HG03354 (cell line): ENCODE measurements around the gene RAP1GAP.

Source experiments
- ATAC-seq: cut with Tn5 transposase; IDR thresholded peaks from one replicate; pipeline ENCODE4 v1.9.1; 2021; ENCODE audit warnings: mild to moderate bottlenecking; ENCODE audit not compliant: unreplicated experiment, poor library complexity, severe bottlenecking

Gene RAP1GAP

GRCh38 chr1:21599402-21599801 is 69.8 kb downstream of the RAP1GAP start:
- no peak for ATAC-seq

- ATAC-seq, result no peak
Observed at GRCh38 chr1:21598904-21599303, 70.3 kb downstream of the RAP1GAP start.

- no peak for ATAC-seq
Observed at GRCh38 chr1:21598417-21598816, 70.7 kb downstream of the RAP1GAP start.

GRCh38 chr1:21597753-21598152 is 71.4 kb downstream of the RAP1GAP start:
- ATAC-seq, result no peak

GRCh38 chr1:21596628-21597027 is 72.5 kb downstream of the RAP1GAP start:
- no peak for ATAC-seq

- ATAC-seq, result no peak
Observed at GRCh38 chr1:21596174-21596573, 73.0 kb downstream of the RAP1GAP start.

- ATAC-seq, result no peak
Observed at GRCh38 chr1:21594935-21595897, 73.9 kb downstream of the RAP1GAP start.

- no peak for ATAC-seq
Observed at GRCh38 chr1:21594501-21594900, 74.7 kb downstream of the RAP1GAP start.

GRCh38 chr1:21593231-21593630 is 75.9 kb downstream of the RAP1GAP start:
- no peak for ATAC-seq

GRCh38 chr1:21592086-21592865 is 76.9 kb downstream of the RAP1GAP start:
- no peak for ATAC-seq

- no peak for ATAC-seq
Observed at GRCh38 chr1:21590934-21591333, 78.2 kb downstream of the RAP1GAP start.

- no peak for ATAC-seq
Observed at GRCh38 chr1:21590126-21590880, 78.9 kb downstream of the RAP1GAP start.

GRCh38 chr1:21589618-21590017 is 79.5 kb downstream of the RAP1GAP start:
- ATAC-seq, result no peak

GRCh38 chr1:21587602-21587953 is 81.6 kb downstream of the RAP1GAP start:
- ATAC-seq, result no peak

GRCh38 chr1:21586846-21587601 is 82.1 kb downstream of the RAP1GAP start:
- no peak for ATAC-seq

- ATAC-seq, result no peak
Observed at GRCh38 chr1:21586222-21586621, 82.9 kb downstream of the RAP1GAP start.

- no peak for ATAC-seq
Observed at GRCh38 chr1:21585037-21585436, 84.1 kb downstream of the RAP1GAP start.

GRCh38 chr1:21584096-21584495 is 85.1 kb downstream of the RAP1GAP start:
- no peak for ATAC-seq

GRCh38 chr1:21579791-21580190 is 89.4 kb downstream of the RAP1GAP start:
- ATAC-seq, result no peak
